HG02938 (cell line): ENCODE measurements around the gene SSBP1.
"Not testable (repeated sequence)": the region's sequence is repeated elsewhere in the genome, so short reads cannot be mapped to it uniquely, and the experiment has no call there.

ENCODE experiments used
- ATAC-seq: cut with Tn5 transposase; IDR thresholded peaks from one replicate; pipeline ENCODE4 v1.9.1; 2021; ENCODE audit warnings: mild to moderate bottlenecking, moderate library complexity; ENCODE audit not compliant: unreplicated experiment

The SSBP1 gene, protein sequence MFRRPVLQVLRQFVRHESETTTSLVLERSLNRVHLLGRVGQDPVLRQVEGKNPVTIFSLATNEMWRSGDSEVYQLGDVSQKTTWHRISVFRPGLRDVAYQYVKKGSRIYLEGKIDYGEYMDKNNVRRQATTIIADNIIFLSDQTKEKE

DNA sequence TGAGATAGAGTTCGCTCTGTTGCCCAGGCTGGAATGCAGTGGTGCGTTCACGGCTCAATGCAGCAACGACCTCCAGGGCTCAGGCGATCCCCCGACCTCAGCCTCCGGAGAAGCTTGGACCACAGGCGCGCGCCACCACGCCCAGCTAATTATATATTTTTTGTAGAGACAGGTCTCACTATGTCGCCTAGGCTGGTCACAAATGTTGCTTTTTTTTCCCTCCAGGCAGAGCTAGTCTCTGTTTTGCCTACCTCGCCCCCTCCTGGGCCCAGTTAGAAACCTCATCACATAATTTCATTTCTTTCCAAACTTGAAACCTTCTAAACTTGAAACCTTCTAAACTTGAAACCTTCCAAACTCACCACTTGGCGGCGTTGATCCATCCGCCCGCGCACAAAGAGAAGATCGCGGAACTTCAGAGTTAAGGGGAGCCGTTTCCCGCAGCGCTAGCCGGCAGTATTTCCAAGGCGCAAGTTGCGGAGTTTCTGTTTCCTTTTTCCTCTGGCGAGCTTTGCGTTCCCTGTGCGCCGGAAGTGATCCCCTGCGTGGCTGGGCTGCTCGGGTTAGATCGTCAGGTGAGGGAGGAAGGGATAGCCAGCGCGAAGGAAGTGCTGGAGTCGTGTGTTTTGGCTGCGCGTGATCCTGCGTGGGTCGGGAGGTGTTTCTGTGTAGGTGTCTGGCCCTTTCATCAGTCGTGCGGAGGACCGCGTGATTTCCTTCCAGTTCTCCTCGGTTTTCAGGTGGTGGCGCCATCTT is at the start of gene SSBP1:
TSS of gene SSBP1 (plus strand) at position 523 of the 756 bp plus-strand sequence. CDS start 809 bp downstream, outside the sequence.
- peak; percentile 89 for ATAC-seq

DNA sequence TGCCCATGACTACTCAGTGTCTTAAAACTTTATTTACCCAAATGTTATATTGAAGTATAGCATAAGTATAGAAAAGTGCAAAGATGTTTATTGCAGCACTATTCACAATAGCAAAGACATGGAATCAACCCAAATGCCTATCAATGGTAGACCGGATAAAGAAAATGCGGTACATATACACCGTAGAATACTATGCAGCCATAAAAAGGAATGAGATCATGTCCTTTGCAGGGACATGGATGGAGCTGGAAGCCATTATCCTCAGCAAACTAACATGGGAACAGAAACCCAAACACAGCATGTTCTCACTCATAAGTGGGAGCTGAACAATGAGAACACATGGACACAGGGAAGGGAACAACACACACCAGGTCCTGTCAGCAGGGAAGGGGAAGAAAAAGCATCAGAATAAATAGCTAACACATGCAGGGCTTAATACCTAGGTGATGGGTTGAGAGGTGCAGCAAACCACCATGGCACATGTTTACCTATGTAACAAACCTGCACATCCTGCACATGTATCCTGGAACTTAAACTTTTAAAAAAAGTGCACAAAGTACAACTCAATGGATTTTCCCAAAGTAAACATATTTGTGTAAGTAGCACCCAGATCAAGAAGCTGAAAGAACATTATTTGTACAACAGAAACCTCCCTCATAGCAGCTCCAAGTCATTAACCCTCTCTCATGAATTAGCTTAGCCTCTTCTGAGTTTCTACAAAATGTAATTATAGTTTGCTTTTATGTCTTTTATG is 48.9 kb upstream of the SSBP1 start:
- ATAC-seq: not testable (repeated sequence)

DNA sequence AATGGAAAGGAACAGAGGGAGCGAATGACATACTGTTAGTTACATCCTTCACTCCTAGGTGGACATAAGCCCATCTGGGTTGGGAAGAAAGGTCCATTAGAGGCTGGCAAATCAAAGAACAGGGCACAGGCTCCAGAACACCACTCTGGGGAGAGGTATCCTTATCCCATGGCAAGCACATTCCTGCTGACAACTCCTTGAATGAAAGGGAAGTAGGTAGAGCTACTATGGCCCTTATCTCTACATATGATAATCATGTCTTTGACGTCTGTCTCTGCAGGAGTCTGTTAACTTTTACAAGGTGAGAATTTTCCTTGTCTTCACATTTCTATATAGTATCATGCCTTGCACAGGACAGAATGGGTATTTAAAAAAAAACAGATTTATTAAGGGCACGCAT is 46.6 kb upstream of the SSBP1 start:
- no peak for ATAC-seq

DNA sequence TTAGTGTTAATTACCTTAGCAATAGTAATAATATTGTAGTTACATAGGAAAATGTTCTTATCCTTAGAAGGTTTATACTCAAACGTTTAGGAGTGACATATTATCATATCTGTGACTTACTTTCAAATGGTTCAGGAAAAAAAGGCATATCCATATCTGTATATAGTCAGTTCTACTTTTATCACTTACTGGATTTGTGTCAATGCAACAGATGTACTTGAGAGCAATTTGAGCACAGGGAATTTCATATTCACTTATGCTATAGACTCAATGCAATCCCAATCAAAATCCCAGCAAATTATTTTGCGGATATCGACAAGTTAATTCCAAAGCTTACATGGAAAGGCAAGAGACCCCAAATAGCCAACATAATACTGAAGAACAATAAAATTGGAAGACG is 46.2 kb upstream of the SSBP1 start:
- ATAC-seq: no peak

DNA sequence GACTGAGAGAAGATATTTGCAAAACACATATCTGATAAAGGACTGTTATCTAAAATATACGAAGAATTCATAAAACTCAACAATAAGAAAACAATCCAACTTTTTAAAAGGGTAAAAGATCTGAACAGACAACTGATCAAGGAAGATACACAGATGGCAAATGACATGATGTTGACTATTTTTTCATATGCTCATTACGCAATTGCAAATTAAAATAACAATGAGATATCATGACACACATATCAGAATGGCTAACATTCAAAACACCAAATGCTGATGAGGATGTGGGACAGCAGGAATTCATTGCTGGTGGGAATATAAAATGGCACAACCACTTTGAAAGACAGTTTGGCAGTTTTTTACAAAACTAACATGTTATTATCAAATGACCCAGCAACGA is 45.1 kb upstream of the SSBP1 start:
- no peak for ATAC-seq

DNA sequence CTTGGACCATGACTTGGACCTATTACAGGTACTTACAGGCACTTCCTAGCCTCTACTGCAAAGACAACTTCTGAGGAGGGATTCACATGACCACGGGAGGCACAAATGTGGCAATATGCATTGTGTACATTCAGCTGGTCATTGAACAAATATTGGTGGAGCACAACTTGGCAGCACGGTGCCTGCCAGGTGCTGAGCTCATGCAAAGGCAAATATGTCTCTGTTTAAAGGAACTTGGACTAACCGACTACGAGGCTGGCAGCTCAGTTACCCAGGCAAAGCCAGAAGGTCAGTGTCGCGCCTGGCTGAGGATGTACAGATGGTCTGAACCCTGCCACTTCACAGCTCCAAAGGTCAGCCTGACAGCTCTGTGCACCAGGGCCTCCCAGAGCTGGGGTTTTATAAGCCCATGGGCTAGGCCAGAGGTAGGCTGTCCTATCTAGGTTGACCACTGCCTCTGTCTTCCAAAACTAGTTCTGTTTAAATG is 42.3 kb upstream of the SSBP1 start:
- no peak for ATAC-seq

DNA sequence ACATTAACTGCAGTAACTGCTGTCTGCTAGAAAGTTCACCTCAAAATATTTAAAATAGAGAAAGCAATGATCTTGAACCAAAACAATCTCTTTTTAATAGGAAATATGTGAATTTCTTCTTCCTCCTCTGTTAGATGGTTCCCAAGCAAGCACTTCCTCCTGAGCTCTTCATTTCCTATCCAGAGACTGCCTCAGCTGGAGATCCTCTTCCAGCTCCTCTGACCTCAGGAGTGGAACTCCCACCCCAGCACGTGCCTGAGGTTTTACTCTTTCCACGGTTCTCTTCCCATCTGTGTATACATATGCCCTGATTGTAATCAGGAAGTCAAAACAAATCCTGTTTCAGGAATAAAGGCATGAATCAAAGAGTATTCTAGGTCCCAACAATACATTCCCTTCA is 41.8 kb upstream of the SSBP1 start:
- no peak for ATAC-seq

DNA sequence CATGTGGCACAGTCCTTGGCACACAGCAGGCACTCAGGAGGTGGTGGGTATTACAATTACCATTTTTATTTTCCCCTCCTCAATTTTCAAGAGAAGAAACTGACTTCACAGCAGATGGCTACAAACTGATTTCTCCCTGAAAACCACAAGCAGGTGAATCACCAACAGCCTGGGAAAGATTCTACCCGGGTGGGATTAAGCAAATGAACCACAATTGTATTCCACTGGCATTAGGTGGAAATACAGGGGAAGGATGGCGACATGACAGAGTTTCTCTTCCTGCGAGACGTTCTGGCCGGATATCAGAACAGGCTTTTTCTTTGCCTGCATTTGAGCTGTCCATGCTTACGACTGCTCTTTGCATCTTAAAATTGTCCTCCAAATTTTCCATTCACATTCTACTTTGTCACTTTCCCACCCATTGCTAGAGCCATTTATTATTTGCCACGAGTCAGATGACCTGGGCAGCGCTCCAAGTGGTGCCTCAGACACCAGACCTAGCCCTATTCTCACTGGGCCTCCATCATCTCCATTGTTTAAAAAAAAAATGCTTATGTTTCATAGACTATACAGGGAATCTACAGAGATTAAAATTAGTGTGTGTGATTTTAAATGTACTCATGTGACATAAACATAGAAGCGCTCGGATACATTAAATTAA is 40.8 kb upstream of the SSBP1 start:
- ATAC-seq: no peak

DNA sequence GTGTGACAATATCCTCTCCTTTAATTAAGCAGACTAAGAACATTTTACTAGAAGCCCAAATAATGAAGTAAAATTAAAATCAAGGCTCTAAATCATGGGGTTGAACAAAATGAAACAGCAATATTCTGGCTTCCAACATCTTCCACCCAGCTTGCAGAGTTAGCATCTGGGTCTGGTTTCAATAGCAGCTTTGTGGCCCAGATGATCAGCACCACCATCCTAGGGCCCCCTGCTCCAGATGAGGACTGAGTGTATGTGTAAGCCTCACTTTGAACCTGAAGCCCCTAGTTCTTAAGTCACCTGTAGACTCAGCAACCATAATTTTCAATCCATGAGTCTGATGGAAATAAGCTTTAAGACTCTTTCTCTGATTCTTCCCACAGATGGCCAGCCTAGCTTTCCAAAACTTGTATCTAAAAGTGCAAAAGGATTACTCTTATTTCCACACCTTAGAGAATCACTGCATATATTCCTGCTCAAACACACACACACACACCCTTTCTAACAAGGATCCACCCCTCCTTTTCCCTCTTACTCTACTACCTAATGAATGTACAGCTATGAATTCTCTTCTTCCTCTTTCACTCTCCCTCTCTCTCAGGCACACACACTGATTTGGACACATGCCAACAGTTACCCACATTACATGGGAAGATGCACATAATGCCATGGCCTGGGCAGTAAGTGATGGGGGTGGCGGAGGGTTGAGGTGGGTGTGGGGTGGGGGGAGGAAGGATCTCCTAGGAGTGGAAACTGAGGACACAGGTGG is 39.7 kb upstream of the SSBP1 start:
- no peak for ATAC-seq

DNA sequence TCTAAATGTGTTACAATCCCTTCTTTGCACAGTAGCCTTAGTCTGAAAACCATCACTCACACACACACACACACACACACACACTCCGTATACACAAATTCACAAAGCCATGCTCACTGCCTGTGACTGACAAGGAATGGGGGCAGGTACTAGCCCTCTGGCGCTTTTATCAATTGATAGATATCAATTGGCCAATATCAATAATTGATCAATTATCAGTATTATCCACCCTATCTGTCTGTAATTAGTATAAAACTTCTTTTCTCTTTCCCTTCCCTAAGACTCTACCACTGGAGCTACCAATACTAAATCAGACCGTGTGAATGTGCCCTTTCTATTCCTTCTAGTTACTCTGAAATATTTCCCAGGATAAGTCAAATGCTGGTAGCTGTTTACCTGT is 38.3 kb upstream of the SSBP1 start:
- no peak for ATAC-seq

DNA sequence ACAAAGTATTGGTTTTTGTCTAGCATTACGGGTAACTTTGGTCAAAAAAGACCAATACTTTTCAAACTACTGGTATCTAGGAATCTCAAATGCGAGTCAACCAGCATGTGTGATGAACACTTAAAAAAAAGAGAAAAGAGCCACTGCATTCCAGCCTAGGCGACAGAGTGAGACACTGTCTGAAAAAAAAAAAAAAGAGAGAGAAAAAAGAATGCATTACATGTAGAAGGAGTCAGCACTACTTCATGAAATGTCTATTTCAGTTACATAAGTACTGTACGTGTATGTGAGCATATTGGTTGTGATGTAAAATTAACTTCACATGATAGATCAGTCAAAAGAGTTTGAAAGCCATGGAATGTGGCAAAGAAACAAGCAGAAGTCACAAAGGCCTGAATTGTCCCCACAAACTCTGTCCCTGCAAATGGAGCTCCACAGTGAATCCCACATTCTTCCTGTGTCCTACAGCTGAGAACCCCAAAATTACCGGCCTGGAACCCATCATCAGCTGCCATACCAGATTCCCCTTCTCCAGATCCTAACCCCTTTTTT is 37.8 kb upstream of the SSBP1 start:
- ATAC-seq: no peak

DNA sequence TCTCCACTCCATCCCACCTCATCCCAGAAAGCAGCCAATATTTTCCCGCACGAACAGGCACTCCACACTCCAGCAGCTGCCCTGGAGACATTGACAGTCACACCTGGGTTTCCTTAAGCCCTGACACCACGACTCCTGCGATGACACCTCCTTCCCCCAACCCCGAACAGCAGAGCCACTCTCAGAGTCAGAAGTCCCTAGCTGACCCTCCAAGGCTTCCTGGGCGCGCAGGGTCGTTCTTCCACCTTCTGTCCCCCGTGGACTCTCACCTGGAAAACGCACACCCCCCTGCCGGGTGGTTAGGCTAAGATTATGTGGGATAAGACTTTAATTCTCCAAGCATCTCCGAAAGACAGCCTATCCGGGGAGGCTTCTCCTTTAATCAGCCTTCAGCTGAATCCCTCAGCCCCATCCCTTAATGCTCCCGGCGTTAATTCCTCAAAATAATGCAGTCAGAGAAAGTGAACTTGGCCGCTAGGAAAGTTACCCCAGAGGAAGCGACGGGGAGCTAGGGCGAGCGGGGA is 37.2 kb upstream of the SSBP1 start:
- ATAC-seq: no peak

DNA sequence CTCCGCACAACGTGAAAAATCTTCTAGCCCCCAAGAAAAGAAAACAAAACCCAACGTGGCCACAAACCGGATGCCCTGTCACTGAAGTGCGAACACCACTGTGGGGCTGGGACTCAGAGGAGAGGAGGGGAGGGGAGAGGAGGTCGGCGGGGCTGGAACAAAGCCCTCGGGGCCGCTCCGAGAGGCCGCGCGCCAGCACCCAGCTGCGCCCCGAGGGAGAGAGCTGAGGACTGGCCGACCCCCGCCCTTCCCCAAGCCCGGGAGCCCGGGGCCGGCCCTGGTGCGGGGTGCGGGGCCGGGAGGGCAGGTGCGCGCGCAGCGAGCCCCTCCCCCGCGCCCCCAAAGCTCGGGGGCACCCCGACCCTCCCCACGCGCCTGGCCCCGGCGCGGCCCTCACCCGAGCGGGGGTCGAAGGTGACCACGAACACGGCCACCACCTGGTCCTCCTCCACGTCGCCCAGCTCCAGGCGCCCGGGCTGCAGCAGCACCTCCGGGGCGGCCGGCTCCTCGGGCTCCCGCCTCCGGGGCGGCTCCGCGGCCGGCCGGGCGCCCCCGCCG is 36.6 kb upstream of the SSBP1 start:
- ATAC-seq: peak; percentile 81

DNA sequence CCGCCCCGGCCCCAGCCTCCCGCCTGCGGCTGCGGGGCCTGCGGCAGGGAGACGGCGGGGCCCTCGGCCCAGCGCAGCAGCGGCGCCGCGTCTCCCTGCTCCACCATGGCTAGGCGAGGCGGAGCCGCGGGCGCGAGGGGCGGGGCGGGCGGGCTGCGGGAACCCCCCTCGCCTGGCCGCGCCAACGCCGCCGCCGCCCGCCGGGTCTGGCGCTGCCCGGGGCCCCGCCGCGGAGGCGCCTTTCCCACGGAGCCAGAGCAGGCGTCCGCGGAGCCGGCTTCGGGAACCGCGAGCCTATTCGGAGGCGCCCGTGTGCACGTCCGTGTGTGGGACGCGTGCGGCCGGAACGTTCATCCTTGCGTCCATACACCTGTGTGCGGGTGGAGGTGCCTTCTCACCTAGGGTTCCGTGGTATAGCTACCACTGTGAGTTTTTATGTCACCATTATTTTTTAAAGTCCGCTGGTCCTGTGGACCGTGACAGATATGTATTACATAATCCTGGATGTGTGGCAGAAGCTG is 36.1 kb upstream of the SSBP1 start, which contains the start of gene DENND11:
TSS of gene DENND11 (minus strand) at position 120 of the 521 bp plus-strand sequence. CDS start at position 107, 13 bp downstream.
- peak; percentile 63 for ATAC-seq

DNA sequence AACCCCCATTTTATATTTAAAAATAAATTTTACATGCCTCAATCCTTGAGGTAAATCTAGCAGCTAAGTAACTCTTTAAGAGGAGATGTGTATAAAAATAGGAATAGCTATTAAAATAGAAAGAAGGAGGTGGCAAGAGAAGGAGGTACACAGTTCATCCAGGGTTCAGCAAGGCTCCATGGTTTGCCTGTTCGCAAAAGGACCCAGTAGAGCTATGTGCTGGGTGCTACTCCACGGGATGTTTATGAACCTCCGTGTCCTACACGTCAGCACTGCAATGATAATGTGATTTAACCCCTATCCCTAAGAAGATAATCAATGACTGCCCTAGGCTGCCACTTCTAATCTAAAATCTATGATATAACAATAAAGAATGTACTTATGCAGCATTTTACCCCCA is 35.3 kb upstream of the SSBP1 start:
- no peak for ATAC-seq

DNA sequence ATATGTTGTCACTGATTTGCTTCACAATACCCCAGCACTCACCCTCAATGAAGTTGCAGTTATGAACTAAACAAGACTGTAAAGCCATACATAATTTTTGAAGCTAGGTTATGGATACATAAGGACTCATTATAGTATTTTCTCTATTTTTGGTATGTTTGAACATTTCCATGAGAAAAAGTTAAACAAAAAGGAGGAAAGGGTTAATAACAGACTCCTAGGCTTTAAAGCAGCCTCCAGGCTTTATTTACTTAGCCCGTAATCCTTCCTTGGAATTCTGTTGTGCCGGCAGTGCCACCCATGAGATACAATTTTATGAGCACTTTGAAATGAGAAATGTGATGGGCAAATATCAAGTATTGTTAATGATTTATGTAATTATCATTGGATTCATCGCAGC is 34.0 kb upstream of the SSBP1 start:
- ATAC-seq: no peak

DNA sequence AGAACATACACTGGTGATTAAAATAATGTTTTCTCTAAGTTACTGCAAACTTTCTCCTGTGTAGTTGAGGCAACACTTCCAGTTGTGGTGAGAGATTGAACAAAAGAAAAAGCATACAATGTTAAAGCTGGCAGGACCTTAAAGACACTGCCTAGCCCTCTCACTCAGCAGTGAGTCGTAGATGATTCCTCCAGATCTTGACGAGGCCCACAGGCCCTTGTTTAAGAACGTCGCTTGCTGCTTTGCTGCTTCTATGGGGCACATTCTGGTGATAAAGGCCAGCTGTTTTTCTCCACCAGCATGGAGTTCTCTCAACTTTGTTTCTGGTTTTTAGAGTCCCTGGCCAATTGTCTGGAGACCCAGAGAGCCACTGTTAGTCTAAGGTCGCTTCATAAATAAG is 33.4 kb upstream of the SSBP1 start:
- no peak for ATAC-seq

DNA sequence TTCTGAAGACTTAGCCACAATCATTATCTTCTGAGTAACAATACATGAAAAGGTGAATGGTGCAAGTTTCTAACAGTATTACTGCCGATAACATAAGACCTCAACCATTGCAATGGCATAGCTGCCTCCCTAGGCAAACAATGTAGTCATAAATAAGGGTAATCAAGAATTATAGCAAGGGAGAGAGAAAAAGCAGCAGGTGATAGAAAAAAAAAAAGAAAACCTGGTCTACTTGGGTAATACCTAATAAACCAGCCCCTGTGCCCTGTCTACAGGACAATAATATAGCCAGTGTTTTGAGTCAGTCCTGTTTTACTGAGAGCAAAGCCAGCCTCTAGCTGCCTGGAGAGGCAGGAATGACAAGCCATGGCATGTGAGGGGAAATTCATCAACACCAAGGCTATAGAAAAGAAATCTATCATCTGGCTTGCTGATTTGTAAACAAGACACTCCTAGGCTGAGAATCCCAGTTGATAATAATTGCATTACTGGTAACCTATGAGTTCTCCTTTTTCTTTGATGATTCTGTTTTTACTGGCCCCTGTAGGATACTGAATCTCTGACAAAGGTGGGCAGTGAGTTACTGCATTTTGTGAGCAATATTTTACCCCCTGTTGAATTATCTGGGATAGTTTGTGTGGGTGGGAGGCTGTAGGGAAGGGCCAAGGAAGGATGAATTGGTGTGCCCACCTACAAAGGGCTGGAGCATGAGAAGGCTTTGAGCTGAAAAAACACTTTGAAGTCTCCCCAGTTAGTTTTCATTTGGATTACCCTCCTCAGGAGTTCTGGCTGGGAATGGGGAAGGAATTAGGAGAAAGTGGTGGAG is 31.7 kb upstream of the SSBP1 start:
- ATAC-seq: no peak

DNA sequence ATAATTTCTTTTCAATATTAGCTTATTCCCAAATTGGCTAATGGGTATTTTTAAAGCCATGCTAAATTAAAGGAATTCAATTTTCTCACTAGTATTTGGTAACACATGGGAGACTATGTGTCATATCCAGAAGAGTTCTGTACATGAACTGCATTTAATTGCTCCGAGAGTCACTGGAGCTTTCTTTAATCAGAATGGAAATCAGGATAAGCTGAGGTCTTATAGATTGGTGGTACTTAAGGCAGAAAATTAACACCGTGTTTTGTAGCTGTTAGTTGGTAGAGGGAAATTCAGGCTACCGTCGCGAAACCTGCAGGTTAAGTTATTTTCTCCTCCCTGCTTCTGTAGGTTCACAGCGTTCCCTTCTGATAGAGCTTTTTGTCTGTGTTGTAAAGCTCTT is 29.8 kb upstream of the SSBP1 start, which contains the start of gene WEE2:
TSS of gene WEE2 (plus strand) at position 3 of the 400 bp plus-strand sequence. CDS start 406 bp downstream, outside the sequence.
- no peak for ATAC-seq
